Thoracic aorta (tissue), 2 donors: ENCODE data around the gene BCL2L1. TPM values are rescaled to one million over a fixed set of nuclear protein-coding genes. Genes with fewer than 3 reads are reported as not detected.

Source experiments
- ATAC-seq: fragments of 150-250 bp; one replicate; pipeline ENCODE4 v1.8.0; 2017; ENCODE audit warnings: low read depth; ENCODE audit not compliant: insufficient number of reproducible peaks, low FRiP score
- DNase-seq: peaks from one replicate; pipeline ENCODE4 v3.0.0-alpha.2; 2020; ENCODE audit warnings: low spot score
- H3K27ac ChIP-seq, 2 donors: fragments of 200-600 bp; sonication (generic); 1 replicate in 1 of 2; 2 replicates in 1 of 2; pipeline ENCODE4 v1.5.1; 2016; ENCODE audit warnings: mild to moderate bottlenecking in 2 of 2, moderate library complexity in 2 of 2
- H3K27me3 ChIP-seq: fragments of 200-600 bp; sonication (generic); replicated peaks from 2 replicates; pipeline ENCODE4 v1.6.0; 2016; ENCODE audit warnings: mild to moderate bottlenecking; ENCODE audit not compliant: insufficient read depth
- H3K36me3 ChIP-seq: fragments of 200-600 bp; sonication (generic); one replicate; pipeline ENCODE4 v1.5.1; 2016
- H3K4me1 ChIP-seq, 2 donors: fragments of 200-600 bp; sonication (generic); 1 replicate in 1 of 2; 2 replicates in 1 of 2; pipeline versions ENCODE4 v1.5.1 to v1.6.0; 2016; ENCODE audit warnings: low read depth in 2 of 2, mild to moderate bottlenecking in 1 of 2; ENCODE audit not compliant: control insufficient read depth in 1 of 2
- H3K4me3 ChIP-seq: fragments of 200-600 bp; sonication (generic); 2 replicates; pipeline ENCODE4 v1.5.1; 2016; ENCODE audit warnings: mild to moderate bottlenecking
- H3K9me3 ChIP-seq: fragments of 200-600 bp; sonication (generic); 2 replicates; pipeline ENCODE4 v1.5.1; 2016
- CTCF ChIP-seq: fragments of 200-600 bp; sonication (generic); IDR thresholded peaks from one replicate; pipeline ENCODE4 v1.5.1; 2019; ENCODE audit warnings: antibody characterized with exemption
- total RNA-seq, 2 donors: library from RNA; depleted of rRNA; stranded (reverse); fragments of >200 nt; gene quantifications; one replicate each; pipeline versions ENCODE4 v1.1.0 to v1.2.3, GENCODE V29; 2016

Gene BCL2L1
- total RNA-seq, 2 donors from 2014 or later = 137 to 187 TPM

- ATAC-seq = no peak
- H3K27ac ChIP-seq = no peak overlapping the region
- TF ChIP-seq CTCF = no peak
Observed at GRCh38 chr20:31638816-31639215, 83.9 kb downstream of the BCL2L1 start.

GRCh38 chr20:31638317-31638716 is 84.4 kb downstream of the BCL2L1 start:
- H3K27ac ChIP-seq = no peak overlapping the region
- no peak for ATAC-seq
- H3K4me3 ChIP-seq = no peak overlapping the region
- no peaks in the 10 kb centered on the region for H3K4me1 ChIP-seq
- no peak for DNase-seq
- H3K9me3 ChIP-seq = no peaks in the 10 kb centered on the region
- no peaks in the 10 kb centered on the region for H3K27me3 ChIP-seq
- no peaks in the 10 kb centered on the region for H3K36me3 ChIP-seq
- TF ChIP-seq CTCF = no peak

More at GRCh38 chr20:31638816-31639215, 83.9 kb downstream of the BCL2L1 start:
- H3K36me3 ChIP-seq = no peaks in the 10 kb centered on the region
- no peaks in the 10 kb centered on the region for H3K9me3 ChIP-seq
- no peak for DNase-seq
- no peaks in the 10 kb centered on the region for H3K4me1 ChIP-seq
- no peak overlapping the region for H3K4me3 ChIP-seq
- no peaks in the 10 kb centered on the region for H3K27me3 ChIP-seq

GRCh38 chr20:31637660-31638059 is 85.0 kb downstream of the BCL2L1 start, which contains the start of gene COX4I2:
COX4I2 (plus strand) TSS chr20:31637912; CDS start chr20:31639018, 1,106 bp downstream.
- no peaks in the 10 kb centered on the region for H3K4me1 ChIP-seq
- H3K27ac ChIP-seq = no peak within 1 kb of the TSS
- no peak within 1 kb of the TSS for H3K4me3 ChIP-seq
- TF ChIP-seq CTCF = no peak
- H3K9me3 ChIP-seq = no peaks in the 10 kb centered on the region
- ATAC-seq = no peak
- no peaks in the 10 kb centered on the region for H3K36me3 ChIP-seq
- DNase-seq = no peak
- no peaks in the 10 kb centered on the region for H3K27me3 ChIP-seq

GRCh38 chr20:31633339-31633914 is 89.2 kb downstream of the BCL2L1 start:
- Histone ChIP-seq H3K9me3 (no peaks in the 10 kb centered on the region), H3K4me3 (no peak overlapping the region), H3K27ac (no peak overlapping the region), H3K27me3 (no peaks in the 10 kb centered on the region), H3K4me1 (no peaks in the 10 kb centered on the region), H3K36me3 (no peaks in the 10 kb centered on the region)
- DNase-seq = no peak
- ATAC-seq = no peak
- no peak for TF ChIP-seq CTCF

- Histone ChIP-seq H3K27ac (no peak overlapping the region), H3K36me3 (no peaks in the 10 kb centered on the region), H3K9me3 (no peaks in the 10 kb centered on the region), H3K4me3 (no peak overlapping the region), H3K4me1 (no peaks in the 10 kb centered on the region), H3K27me3 (no peaks in the 10 kb centered on the region)
- TF ChIP-seq CTCF = no peak
- ATAC-seq = no peak
- no peak for DNase-seq
Observed at GRCh38 chr20:31632548-31633338, 89.9 kb downstream of the BCL2L1 start.
